ENCODE measurements around the gene RALBP1.

RALBP1 gene

GRCh38 chr18:9506046-9506792 is 30.9 kb downstream of the RALBP1 start:
- no peak for DNase-seq (ENCODE audit: insufficient read length, low spot score)
- FAIRE-seq: no peak

- no peak for FAIRE-seq
- no peak for DNase-seq (ENCODE audit: insufficient read length, low spot score)
Measured at GRCh38 chr18:9507565-9508088, 32.3 kb downstream of the RALBP1 start.

- FAIRE-seq (no peak), DNase-seq (ENCODE audit: insufficient read length, low spot score) (no peak)
Measured at GRCh38 chr18:9508446-9509025, 33.2 kb downstream of the RALBP1 start.

- FAIRE-seq: no peak
- DNase-seq (ENCODE audit: insufficient read length, low spot score): no peak
Measured at GRCh38 chr18:9513971-9514512, 38.7 kb downstream of the RALBP1 start.

- FAIRE-seq (no peak), DNase-seq (ENCODE audit: insufficient read length, low spot score) (peak; percentile 52)
Measured at GRCh38 chr18:9516437-9517064, 41.2 kb downstream of the RALBP1 start.

GRCh38 chr18:9517869-9518268 is 42.6 kb downstream of the RALBP1 start:
- FAIRE-seq (no peak), DNase-seq (ENCODE audit: insufficient read length, low spot score) (no peak)

GRCh38 chr18:9519399-9519798 is 44.1 kb downstream of the RALBP1 start:
- no peak for DNase-seq (ENCODE audit: insufficient read length, low spot score)
- no peak for FAIRE-seq

GRCh38 chr18:9520666-9521065 is 45.4 kb downstream of the RALBP1 start:
- DNase-seq (ENCODE audit: insufficient read length, low spot score): no peak
- FAIRE-seq: no peak

GRCh38 chr18:9521770-9522169 is 46.5 kb downstream of the RALBP1 start:
- DNase-seq (ENCODE audit: insufficient read length, low spot score) (no peak), FAIRE-seq (no peak)

- no peak for DNase-seq (ENCODE audit: insufficient read length, low spot score)
- no peak for FAIRE-seq
Measured at GRCh38 chr18:9522952-9523351, 47.6 kb downstream of the RALBP1 start.

GRCh38 chr18:9526458-9526857 is 51.1 kb downstream of the RALBP1 start:
- DNase-seq (ENCODE audit: insufficient read length, low spot score) (no peak), FAIRE-seq (no peak)

GRCh38 chr18:9530226-9531009 is 55.1 kb downstream of the RALBP1 start:
- no peak for FAIRE-seq
- DNase-seq (ENCODE audit: insufficient read length, low spot score): no peak

- no peak for DNase-seq (ENCODE audit: insufficient read length, low spot score)
- FAIRE-seq: no peak
Measured at GRCh38 chr18:9531791-9532410, 56.6 kb downstream of the RALBP1 start.

- DNase-seq (ENCODE audit: insufficient read length, low spot score) (no peak), FAIRE-seq (no peak)
Measured at GRCh38 chr18:9534844-9535243, 59.5 kb downstream of the RALBP1 start.

- FAIRE-seq: no peak
- DNase-seq (ENCODE audit: insufficient read length, low spot score): no peak
Measured at GRCh38 chr18:9535430-9535991, 60.2 kb downstream of the RALBP1 start.

GRCh38 chr18:9536354-9537152 is 61.2 kb downstream of the RALBP1 start:
- FAIRE-seq: peak; percentile 42
- DNase-seq (ENCODE audit: insufficient read length, low spot score): no peak

- FAIRE-seq: no peak
Measured at GRCh38 chr18:9537677-9538076, 62.4 kb downstream of the RALBP1 start.

GRCh38 chr18:9539283-9539682 is 64.0 kb downstream of the RALBP1 start:
- no peak for FAIRE-seq

More at GRCh38 chr18:9537677-9538076, 62.4 kb downstream of the RALBP1 start:
- DNase-seq (ENCODE audit: insufficient read length, low spot score): no peak

GRCh38 chr18:9539938-9540337 is 64.6 kb downstream of the RALBP1 start:
- DNase-seq (ENCODE audit: insufficient read length, low spot score): no peak
- no peak for FAIRE-seq

More at GRCh38 chr18:9539283-9539682, 64.0 kb downstream of the RALBP1 start:
- DNase-seq (ENCODE audit: insufficient read length, low spot score): peak; percentile 45

Data from HTR-8/SVneo (cell line).